OCI-LY7 (cell line): ENCODE measurements around the gene DNAJC27.

Experiments used
- CTCF ChIP-seq: fragments of 200-600 bp; sonication (generic); conservative IDR thresholded peaks from 2 replicates; pipeline ENCODE4 v1.5.1; 2014; ENCODE audit warnings: mild to moderate bottlenecking, antibody characterized with exemption, low read length, moderate library complexity, mixed read lengths
- EZH2phosphoT487 ChIP-seq: fragments of 200-600 bp; sonication (generic); IDR thresholded peaks from 2 replicates; pipeline ENCODE4 v1.6.1; 2018; ENCODE audit warnings: low read depth, borderline replicate concordance, mild to moderate bottlenecking, mixed run types, antibody characterized with exemption, low read length, moderate library complexity, mixed read lengths

GRCh38 chr2:24959761-24960160 lies 12.0 kb downstream of the DNAJC27 start:
- TF ChIP-seq CTCF = no peak
- no peak for TF ChIP-seq EZH2phosphoT487
